MM.1S (cell line): Measurements from ENCODE around the gene RPTOR.

Experiments
- CTCF ChIP-seq: fragments of 300-600 bp; sonication (generic); IDR thresholded peaks from 2 replicates; pipeline ENCODE4 v1.5.1; 2016; ENCODE audit warnings: antibody characterized with exemption, low read length, mixed read lengths
- EZH2 ChIP-seq: fragments of 300-600 bp; sonication (generic); optimal IDR thresholded peaks from 2 replicates; pipeline ENCODE3; 2017; ENCODE audit warnings: low read depth, mild to moderate bottlenecking, antibody characterized with exemption, low read length, mixed read lengths

- TF ChIP-seq CTCF (no peak), EZH2 (no peak)
These were observed 406.0 kb downstream of the RPTOR start for GRCh38 chr17:80950466-80951120.
